Stimulated activated CD4-positive, alpha-beta T cell treated with anti-CD3 and anti-CD28 coated beads, Interleukin-1b, Interleukin-23, amount 100 ng/mL, for 4 hours (primary cell): Measurements from ENCODE around the gene TTC27.
"Not testable (repeated sequence)": the region's sequence is repeated elsewhere in the genome, so short reads cannot be mapped to it uniquely, and the experiment has no call there.

Experiments used
- DNase-seq, 2 donors: peaks; one replicate each; pipeline ENCODE4 v3.0.0-alpha.2; 2020; ENCODE audit warnings: low read depth in 2 of 2

The TTC27 gene

DNA sequence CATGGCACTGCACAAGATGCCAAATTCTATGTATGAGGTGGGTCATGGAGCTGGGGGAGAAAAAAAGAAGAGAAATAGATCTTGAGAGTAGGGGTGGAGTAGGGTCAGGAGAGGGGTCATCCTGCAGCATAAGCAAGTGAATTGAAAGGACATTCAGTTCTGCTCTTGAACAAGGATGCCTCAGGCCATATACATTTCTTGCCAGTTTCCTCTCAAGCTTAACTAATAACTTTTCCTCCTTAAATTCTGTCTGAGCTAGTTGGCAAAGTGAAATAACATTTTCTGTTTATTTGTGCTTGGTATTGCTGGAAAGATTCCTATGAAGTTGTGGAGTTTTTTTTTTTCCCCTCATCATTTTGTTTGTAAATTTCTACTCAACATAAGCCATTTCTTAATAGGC, 219.9 kb downstream of the TTC27 start:
- no peak for DNase-seq

DNA sequence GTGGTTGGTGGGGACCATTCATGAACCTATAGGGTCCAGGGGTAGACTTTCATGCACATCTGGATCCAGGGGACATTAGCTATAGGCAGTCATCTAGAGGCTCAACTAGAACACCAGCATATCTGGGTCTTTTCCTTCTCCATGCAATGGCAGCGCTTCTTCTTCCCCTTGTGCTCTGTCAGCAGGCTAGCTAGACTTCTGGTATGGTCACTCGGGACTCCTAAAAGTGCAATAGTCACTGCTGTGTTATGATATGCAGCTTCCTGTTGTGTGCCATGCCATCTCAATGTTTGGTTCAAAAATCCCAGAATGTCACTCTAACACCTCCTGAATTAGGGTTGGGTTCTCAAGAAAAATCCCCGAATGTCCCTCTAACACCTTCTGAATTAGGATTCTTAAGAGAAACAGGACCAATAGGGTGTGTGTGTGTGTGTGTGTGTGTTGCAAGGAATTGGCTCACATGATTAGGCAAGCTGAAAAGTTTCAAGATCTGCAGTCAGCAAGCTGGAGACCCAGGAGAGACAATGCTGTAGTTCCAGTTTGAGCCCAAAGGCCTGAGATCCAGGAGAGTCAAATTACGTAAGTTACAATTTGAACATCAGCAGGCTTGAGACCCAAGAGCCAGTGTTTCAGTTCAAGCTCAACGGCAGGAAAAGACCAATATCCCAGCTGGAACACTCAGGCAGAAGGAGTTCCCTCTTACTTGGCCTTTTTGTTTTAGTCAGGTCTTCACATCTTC, 221.8 kb downstream of the TTC27 start:
- DNase-seq = no peak

DNA sequence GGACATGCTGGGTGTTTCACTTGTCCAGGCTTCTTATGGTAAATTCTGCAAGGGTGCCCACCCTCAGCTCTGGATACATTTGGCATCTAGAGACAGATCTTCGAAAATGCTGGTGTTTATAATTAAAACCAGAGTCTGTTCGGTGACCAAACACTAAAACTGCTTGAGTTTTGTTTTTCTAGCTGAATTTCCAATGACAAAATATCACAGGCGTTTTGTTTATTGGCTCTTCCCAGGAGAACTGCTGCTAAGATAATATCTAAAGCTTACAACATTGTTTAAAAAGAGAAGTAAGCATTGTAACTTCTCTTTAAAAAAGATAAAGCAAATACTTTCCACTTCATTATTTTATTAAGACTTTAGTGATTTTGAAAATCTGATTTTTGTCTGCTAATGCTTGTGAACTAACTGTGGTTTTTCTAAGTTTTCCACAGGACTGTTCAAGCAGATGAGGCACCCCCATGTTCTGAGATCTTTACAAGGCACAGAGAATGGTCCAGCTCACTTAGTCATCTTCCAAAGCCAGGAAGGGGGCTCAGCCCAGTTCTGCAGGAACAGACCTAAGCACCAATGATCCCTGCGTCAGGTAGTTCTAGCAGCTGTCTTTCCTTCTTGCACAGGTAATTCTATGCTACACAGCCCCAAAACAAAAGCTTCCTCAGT, 224.1 kb downstream of the TTC27 start:
- DNase-seq = no peak

DNA sequence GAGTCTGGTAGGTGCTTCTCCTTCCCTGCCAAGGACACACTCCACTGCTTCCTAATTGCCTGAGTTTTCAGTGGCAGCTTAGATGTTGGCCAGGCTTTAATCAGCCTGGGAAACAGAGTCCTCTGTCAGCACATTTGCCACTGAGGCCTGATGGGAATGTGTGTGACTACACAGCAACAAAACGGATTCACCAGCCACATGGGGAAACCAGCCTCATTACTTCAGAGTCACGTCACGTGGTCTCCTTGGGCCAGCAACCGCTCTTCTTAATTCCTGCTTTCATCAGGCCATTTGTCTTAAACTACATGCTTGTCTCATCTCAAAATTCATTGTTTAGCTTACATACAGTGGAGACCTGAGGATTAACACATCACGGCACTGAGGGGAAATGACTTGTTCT, 225.0 kb downstream of the TTC27 start:
- DNase-seq = no peak

DNA sequence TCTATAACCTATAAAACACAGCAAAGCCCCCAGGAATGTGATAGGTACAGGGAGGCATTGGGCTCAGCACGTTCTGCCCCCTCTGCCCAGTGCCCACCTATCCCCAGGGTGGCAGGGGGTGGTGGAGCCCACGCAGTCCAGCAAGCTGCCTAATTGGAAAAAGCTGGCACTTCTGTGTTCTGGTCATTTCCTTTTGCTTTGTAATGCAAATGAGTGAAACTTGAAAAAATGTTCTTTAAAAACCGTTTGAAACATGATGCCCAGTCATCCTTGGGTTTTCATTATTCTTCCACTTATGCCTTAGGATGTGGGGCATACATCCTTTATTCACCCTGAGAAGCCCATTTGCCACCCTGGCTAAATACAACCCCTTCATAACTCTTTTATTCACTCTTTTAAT, 229.0 kb downstream of the TTC27 start:
- DNase-seq = no peak

DNA sequence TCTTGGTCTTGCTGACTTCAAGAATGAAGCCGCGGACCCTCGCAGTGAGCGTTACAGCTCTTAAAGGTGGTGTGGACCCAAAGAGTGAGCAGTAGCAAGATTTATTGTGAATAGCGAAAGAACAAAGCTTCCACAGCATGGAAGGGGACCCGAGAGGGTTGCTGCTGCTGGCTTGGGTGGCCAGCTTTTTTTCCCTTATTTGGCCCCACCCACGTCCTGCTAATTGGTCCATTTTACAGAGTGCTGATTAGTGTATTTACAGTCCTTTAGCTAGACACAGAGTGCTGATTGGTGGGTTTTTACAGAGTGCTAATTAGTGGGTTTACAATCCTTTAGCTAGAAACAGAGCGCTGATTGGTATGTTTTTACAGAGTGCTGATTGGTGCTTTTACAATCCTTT, 230.9 kb downstream of the TTC27 start:
- DNase-seq = no peak

DNA sequence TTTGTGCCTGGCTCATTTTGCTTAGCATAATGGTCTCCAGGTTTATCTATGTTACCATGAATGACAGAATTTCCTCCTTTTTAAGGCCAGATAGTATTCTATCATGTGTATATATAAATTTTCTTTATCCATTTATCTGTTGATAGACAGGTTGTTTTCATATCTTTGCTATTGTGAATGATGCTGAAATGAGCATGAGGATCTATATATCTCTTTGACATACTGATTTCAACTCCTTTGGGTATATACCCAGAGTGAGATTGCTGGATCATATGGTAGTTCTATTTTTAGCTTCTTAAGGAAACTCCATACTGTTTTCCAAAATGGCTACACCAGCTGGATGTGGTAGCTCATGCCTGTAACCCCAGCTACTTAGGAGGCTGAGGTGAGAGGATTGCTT, 232.5 kb downstream of the TTC27 start:
- DNase-seq = no peak

DNA sequence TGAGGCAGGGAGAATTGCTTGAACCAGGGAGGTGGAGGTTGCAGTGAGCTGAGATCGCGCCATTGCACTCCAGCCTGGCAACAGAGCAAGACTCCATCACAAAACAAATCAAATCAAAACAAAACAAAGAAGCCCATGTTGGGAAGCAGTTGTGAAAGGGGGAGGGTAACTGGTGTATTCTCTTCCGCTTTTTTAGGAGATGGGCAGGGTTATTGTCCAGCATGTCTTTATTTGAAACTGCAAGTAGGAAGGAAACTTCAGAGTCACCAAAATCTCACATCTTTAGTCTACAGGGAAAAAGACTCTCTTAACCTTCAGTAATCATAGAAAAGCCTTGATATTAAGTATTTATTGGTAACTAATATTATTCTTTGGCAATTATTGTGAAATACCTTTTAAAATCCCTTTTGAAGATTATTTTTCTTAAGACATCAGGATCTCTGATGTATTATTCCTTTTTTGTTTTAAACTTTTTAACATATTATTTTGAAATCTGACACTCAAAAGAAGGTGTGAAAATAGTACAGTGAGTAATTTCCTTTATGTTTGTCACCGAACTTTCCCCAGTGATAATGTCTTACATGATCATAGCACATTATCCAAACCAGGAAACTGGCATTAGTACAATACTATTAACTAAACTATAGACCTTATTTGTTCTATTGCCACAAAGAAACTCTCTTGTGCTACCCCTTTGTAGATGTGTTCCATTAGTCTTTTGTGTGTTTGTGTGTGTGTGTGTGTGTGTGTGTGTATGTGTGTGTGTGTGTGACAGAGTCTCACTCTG, 234.6 kb downstream of the TTC27 start:
- no peak for DNase-seq

DNA sequence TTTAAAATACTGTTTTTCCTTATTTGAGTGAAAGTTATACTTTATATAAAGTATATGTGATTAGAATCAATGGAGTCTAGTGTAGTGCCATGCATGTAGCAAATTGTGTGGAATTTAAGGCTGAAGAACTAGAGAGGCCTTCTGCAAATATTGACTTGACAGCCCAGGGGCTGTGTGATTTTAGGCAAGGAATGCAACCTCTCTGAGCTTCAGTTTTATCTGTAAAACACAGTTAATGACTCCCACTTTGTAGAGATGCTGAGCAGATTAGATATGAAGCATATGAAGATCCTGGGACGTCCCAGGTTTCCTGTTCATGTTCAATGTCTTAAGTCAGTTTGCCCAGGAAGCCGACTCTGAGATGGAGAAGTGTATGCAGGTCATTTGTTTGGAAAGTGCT, 235.5 kb downstream of the TTC27 start:
- no peak for DNase-seq

DNA sequence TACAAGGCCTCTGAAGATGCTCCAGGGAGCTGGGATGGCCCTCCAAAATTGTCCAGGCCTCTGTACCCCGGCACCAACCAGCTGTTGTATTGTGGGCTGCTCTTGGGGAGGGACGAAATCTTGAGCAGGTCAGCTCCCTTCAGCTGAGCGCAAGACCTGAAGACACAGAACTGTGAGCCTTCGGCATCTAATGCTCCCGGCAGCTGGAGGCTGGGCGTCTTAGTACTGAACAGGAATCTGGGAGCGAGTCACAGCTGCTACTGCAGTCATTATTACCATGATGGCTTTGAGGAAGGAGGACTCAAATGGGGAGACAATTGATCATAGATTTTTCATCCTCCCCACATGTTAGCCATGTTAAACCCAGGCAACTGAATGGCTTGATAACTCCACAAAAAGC, 236.0 kb downstream of the TTC27 start:
- DNase-seq = no peak

DNA sequence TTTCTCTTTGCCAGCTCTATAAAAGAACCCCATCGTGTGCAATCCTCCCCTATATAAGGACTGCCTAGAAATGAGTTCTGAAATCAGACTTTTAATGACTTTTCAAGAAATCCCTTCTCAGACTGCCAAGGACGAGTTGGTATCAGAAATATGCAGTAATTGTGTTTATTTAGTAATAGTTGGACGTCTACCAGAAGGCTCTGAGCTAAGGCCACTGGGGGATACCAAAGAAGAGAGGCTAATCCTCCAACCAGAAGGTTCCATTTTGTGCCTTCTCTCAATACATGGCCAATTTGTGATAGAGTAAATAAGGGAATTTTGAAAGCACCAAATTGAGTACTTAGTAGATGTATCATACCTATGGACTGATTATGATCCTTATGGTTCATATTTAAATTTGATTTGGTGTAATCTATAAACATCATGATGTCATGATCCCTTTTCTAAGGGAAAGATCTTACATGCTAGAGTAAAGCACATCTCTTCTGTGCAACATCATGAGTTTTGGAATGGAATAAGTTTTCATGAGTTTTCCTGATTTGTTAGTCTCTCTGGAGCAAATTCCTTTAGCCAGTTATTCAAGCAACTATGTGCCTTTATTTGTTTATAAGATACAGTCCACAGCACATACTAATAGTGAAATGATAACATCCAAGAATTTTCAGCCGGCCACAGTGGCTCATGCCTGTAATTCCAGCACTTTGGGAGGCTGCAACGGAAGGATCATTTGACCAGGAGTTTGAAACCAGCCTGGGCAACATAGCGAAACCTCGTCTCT, 236.7 kb downstream of the TTC27 start:
- no peak for DNase-seq

DNA sequence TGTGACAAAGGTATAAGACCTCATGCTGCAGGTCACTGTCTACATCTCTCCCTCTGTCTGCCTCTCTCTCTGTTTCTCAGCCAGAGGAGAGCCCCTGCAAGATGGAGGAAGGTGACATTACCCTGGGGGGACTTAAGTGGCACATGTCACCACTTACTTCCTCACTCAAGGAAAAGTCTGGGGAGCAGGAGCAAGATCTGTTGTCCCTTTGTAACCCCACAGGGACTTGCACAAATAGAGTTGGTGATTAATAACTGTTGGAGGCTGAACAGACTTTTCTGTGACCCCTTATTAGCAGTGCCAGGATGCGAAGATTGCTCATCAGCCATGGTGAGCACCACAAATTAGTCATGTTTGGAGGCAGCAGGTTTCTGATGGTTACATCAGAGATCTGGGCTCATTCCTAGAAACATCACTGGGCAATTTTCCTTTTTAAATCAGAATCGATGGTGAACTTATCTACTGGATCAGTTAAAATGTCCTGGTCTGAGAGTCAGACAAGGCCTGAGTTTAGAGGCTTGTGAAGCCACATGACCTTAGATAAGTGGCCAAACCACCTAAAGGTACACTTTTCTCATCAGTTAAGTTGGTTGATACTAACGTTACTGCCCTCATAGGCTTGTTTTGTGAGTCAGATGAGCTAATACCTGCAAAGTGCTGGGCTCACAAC, 237.7 kb downstream of the TTC27 start:
- no peak for DNase-seq

DNA sequence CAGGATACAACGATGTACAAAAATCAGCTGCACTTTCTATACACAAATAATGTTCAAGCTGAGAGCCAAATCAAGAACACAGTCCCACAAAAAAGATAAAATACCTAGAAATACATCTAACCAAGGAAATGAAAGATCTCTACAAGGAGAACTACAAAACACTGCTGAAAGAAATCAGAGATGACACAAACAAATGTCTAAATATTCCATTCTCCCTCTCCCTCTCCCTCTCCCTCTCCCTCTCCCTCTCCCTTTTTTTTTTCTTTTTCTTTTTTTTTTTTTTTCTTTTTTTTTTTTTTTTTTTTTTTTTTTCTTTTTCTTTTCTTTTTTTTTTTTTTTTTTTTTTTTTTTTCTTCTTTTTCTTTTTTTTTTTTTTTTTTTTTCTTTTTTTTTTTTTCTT, 238.6 kb downstream of the TTC27 start:
- not testable (repeated sequence) for DNase-seq
